Breast epithelium (tissue), 4 donors: ENCODE data around the gene NAP1L2. TPM values are rescaled to one million over a fixed set of nuclear protein-coding genes. Genes with fewer than 3 reads are reported as not detected.
"Not testable (repeated sequence)": the region's sequence is repeated elsewhere in the genome, so short reads cannot be mapped to it uniquely, and the experiment has no call there.

Experiments
- DNase-seq, 2 donors: peaks; one replicate each; pipeline ENCODE4 v3.0.0-alpha.2; 2019; ENCODE audit warnings: low spot score in 2 of 2
- H3K27ac ChIP-seq, 2 donors: fragments of 200-600 bp; sonication (generic) in 1 of 2; one replicate each; pipeline ENCODE4 v1.5.1; 2016 to 2019; ENCODE audit warnings: mild to moderate bottlenecking in 1 of 2
- H3K27me3 ChIP-seq, 2 donors: fragments of 200-600 bp; sonication (generic) in 1 of 2; one replicate each; pipeline versions ENCODE4 v1.5.1 to v1.6.0; 2017 to 2019; ENCODE audit warnings: control low read depth in 1 of 2, mild to moderate bottlenecking in 1 of 2
- H3K36me3 ChIP-seq: fragments of 200-600 bp; one replicate; pipeline ENCODE4 v1.5.1; 2019
- H3K4me1 ChIP-seq, 2 donors: fragments of 200-600 bp; sonication (generic); one replicate each; pipeline ENCODE4 v1.5.1; 2016 to 2019; ENCODE audit warnings: control low read depth in 1 of 2
- H3K4me3 ChIP-seq, 3 donors: fragments of 200-600 bp; sonication (generic); 1 replicate in 2 of 3; 2 replicates in 1 of 3; pipeline ENCODE4 v1.5.1; 2016 to 2019; ENCODE audit warnings: mild to moderate bottlenecking in 3 of 3, moderate library complexity in 2 of 3
- H3K9me3 ChIP-seq, 2 donors: fragments of 200-600 bp; sonication (generic) in 1 of 2; one replicate each; pipeline ENCODE4 v1.5.1; 2016 to 2019; ENCODE audit warnings: control low read depth in 1 of 2
- CTCF ChIP-seq, 3 donors: fragments of 450-650 bp; IDR thresholded peaks; one replicate each; pipeline ENCODE4 v1.5.1; 2016 to 2017; ENCODE audit warnings: antibody characterized with exemption in 3 of 3, mild to moderate bottlenecking in 3 of 3, moderate library complexity in 3 of 3
- POLR2A ChIP-seq: fragments of 450-650 bp; IDR thresholded peaks from one replicate; pipeline ENCODE4 v1.6.1; 2016; ENCODE audit warnings: antibody characterized with exemption, mild to moderate bottlenecking, moderate library complexity
- POLR2AphosphoS5 ChIP-seq, 3 donors: sonication (generic); formaldehyde crosslinking; IDR thresholded peaks; one replicate each; pipeline ENCODE4 v1.6.1; 2017; ENCODE audit warnings: antibody characterized with exemption in 3 of 3
- intact Hi-C: fragments of 100-400 bp; cut with DNase I; formaldehyde crosslinking; loops from one replicate; pipeline ENCODE4 v1.15.1; 2023; ENCODE audit warnings: low total_unique reads
- total RNA-seq, 3 donors: library from RNA; depleted of rRNA; stranded (reverse); fragments of >200 nt; gene quantifications; one replicate each; pipeline ENCODE4 v1.1.0, GENCODE V29; 2016

NAP1L2 gene
- total RNA-seq, 3 donors from 2014 or later = 0.48 to 5.3 (median 2.6) TPM

- DNase-seq = no peak
- peak overlapping the region; percentile 33 to 65 (median 54) for H3K4me3 ChIP-seq
- intact Hi-C loops = no loop called here
- TF ChIP-seq POLR2A (no peak), POLR2AphosphoS5 (IDR thresholded peaks at IDR 0.05) (no peak), CTCF (IDR thresholded peaks at IDR 0.05) (no peak)
- H3K9me3 ChIP-seq = no peaks in the 10 kb centered on the region
- peak overlapping the region; percentile 54 to 62 for H3K27ac ChIP-seq
- H3K4me1 ChIP-seq = no peaks in the 10 kb centered on the region
- no peaks in the 10 kb centered on the region for H3K36me3 ChIP-seq
- H3K27me3 ChIP-seq = peaks cover 0 to 32% of the 10 kb centered on the region in 2 donors
Measured at GRCh38 chrX:73213734-73214425, 771 bp downstream of the NAP1L2 start.

GRCh38 chrX:73206366-73206765, 8.3 kb downstream of the NAP1L2 start:
- intact Hi-C loops = no loop called here
- H3K4me1 ChIP-seq = no peaks in the 10 kb centered on the region
- DNase-seq = no peak
- no peak overlapping the region for H3K27ac ChIP-seq
- peaks cover 0 to 11% of the 10 kb centered on the region in 2 donors for H3K9me3 ChIP-seq
- H3K36me3 ChIP-seq = no peaks in the 10 kb centered on the region
- no peak for TF ChIP-seq POLR2A
- no peak for TF ChIP-seq CTCF (IDR thresholded peaks at IDR 0.05)
- TF ChIP-seq POLR2AphosphoS5 (IDR thresholded peaks at IDR 0.05) = no peak
- peaks cover 0 to 18% of the 10 kb centered on the region in 2 donors for H3K27me3 ChIP-seq
- H3K4me3 ChIP-seq = no peak overlapping the region

- Histone ChIP-seq H3K4me1 (no peaks in the 10 kb centered on the region), H3K27ac (no peak overlapping the region)
- intact Hi-C loops = no loop called here
Measured at GRCh38 chrX:73182502-73183114, 32.0 kb downstream of the NAP1L2 start.

GRCh38 chrX:73168945-73169344, 45.7 kb downstream of the NAP1L2 start:
- H3K4me1 ChIP-seq, H3K27ac ChIP-seq, intact Hi-C loops, H3K36me3 ChIP-seq, DNase-seq, H3K27me3 ChIP-seq, H3K4me3 ChIP-seq: not testable (repeated sequence)
- peaks cover 0 to 11% of the 10 kb centered on the region in 2 donors for H3K9me3 ChIP-seq

More at GRCh38 chrX:73182502-73183114, 32.0 kb downstream of the NAP1L2 start:
- Histone ChIP-seq H3K9me3 (peaks cover 3 to 5% of the 10 kb centered on the region in 2 donors), H3K27me3 (peaks cover 0 to 15% of the 10 kb centered on the region in 2 donors), H3K4me3 (no peak overlapping the region), H3K36me3 (no peaks in the 10 kb centered on the region)
- no peak for DNase-seq
- TF ChIP-seq POLR2AphosphoS5 (IDR thresholded peaks at IDR 0.05) (no peak), POLR2A (no peak), CTCF (IDR thresholded peaks at IDR 0.05) (no peak)

Other genes with a start within 250 kb of the NAP1L2 start
- not detected for gene PABPC1L2B, start 211.9 kb downstream of the NAP1L2 start, total RNA-seq
- gene PABPC1L2A, start 135.3 kb downstream of the NAP1L2 start, total RNA-seq = not detected
- not detected for gene CDX4, start 232.2 kb upstream of the NAP1L2 start, total RNA-seq